GM21381 (cell line): ENCODE measurements around the gene ST3GAL5.

Source experiments
- ATAC-seq: cut with Tn5 transposase; IDR thresholded peaks from one replicate; pipeline ENCODE4 v1.9.1; 2021; ENCODE audit warnings: mild to moderate bottlenecking, moderate library complexity; ENCODE audit not compliant: unreplicated experiment

ST3GAL5 gene

DNA sequence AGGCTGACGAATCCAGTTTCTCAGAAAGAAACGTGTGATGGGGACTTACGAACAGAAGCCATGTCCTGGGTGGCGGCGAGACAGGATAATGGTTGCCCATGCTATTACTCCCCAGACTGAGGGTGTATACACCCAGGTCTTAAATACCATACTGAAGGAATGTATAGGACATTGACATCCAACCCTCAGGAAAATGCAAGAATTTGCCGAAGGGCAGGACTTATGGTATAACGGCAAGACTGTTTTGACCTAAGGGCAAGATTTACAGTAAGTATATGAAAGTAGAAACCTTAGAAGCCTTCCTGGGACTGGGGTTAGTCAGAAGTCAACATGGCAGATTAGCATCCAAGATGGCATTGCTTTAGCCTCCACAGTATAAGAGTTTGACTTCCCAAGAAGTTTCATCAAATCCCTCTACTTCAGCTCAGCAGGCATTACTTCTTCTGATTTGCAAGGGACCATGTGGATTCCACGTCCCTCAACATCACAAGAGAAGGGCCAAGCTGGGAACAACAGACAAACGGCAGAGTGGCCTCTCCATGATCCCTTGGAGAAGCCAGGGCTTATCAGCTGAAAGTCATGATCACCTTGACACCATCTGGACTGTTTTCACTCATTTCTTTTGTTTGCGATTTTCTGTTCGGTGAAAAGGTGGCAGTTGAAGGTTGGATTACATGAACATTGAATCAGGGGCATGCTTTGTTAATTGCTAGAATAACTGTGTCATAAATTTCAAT, 21.1 kb downstream of the ST3GAL5 start:
- ATAC-seq = no peak

DNA sequence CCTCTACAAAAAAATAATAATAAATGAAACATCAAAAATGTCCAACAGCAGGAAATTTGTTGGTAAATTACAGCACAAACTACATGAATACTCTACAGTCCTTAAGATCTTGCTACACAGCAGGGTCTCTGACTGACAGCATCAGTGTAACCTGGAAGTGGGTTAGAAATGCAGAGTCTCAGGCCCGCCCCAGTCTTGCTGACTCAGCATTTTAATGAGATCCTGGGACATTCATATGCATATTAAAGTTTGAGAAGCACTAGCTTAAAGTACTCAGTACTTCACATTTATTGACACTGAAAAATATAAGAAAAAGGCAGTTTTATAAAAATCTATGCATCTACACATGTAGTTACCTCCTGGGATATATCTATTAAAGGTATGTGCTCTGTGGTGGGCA, 21.7 kb downstream of the ST3GAL5 start:
- no peak for ATAC-seq

DNA sequence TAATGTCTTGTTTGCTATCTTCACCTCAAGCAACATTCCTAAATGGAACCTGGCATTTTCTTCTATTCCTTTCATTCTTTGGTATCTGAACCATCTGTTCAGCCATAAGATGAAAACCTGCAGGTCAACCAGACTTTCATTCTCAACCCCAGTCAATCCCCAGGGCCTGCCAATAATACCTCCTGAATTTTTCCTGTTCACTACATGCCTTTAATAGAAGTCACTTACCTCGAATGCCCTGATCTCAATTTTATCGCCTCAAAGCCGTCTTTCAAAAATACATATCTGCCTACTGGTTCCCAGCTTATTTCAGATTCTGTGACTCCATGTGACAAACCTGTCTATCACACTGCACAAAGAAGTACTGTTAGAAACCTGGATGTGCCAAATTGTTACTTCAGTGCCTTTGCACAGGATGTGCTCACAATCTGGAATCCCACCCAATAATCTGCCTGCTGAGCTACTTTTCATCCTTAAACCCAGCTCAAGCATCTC, 22.6 kb downstream of the ST3GAL5 start:
- ATAC-seq = no peak

GRCh38 chr2:85865539-85866164, 23.1 kb downstream of the ST3GAL5 start:
- ATAC-seq = no peak

GRCh38 chr2:85864654-85865053, 24.1 kb downstream of the ST3GAL5 start:
- no peak for ATAC-seq

DNA sequence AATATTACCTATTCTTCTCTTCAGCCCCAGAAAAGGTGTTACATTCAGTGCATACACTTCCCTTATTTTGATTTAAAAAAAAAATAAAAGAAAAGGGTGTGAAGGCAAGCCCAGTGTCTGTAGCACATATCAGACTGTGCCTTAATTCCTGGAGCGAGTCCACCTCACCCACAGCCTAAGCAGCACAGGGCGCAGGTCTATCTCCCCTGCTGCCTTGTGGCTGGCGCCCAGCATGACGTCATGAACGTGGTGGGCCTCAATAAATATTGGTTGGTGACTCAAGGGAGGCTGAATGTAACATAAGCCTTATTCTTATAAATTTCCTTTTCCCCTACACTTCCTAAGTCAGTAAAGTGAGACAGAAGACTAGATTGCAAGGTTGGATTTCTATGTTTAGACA, 26.4 kb downstream of the ST3GAL5 start:
- no peak for ATAC-seq

DNA sequence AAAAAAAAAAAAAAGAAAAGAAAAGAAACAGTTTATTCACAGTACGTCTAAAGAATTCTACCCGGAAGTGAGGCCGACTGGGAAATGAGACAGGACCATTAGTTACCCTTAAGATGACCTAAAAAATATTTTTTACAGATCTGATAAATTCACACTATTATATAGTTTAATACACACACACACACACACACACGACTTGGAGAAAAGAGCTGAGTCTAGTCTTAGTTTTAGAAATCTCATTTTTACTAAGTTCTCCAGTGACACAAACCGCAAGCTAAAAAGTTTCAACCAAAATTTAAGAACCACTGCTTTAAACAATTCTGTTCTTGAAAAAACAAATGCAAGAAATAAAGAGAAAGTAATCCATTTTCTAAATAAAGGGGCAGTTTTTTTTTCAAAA, 27.1 kb downstream of the ST3GAL5 start:
- ATAC-seq = no peak

- ATAC-seq = no peak
Observed at GRCh38 chr2:85861180-85861579, 27.6 kb downstream of the ST3GAL5 start.

DNA sequence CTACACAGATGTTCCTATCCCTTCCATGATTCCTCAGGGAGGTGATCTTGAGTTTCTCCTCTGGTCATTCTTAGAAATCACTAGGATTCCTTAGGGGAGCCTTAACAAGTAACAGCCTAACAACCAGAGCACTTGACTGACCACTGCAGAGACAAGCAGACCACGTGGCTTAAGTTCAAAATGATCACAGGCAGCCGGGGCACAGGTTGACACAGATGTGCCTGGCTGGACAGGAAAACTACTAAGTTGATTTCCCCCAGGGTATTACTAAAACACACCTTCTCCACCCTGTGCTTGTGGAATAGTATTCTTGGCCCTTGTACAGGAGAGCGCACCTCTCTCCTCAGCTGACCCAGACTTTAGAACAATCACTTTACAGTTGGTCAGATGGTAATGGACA, 29.9 kb downstream of the ST3GAL5 start:
- no peak for ATAC-seq

DNA sequence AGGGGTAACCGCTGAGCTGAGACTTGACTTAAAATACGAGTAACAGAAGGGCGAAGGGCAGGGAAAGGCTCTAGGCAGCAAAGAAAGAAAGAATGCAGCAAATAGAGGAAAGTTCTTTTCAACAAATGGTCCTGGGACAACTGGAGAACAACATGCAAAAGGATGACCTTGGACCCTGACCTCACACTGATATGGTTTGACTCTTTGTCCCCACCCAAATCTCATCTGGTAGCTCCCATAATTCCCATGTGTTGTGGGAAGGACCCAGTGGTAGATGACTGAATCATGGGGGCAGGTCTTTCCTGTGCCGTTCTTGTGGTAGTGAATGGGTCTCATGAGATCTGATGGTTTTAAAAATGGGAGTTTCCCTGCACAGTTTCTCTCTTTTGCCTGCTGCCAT, 33.9 kb downstream of the ST3GAL5 start:
- no peak for ATAC-seq

DNA sequence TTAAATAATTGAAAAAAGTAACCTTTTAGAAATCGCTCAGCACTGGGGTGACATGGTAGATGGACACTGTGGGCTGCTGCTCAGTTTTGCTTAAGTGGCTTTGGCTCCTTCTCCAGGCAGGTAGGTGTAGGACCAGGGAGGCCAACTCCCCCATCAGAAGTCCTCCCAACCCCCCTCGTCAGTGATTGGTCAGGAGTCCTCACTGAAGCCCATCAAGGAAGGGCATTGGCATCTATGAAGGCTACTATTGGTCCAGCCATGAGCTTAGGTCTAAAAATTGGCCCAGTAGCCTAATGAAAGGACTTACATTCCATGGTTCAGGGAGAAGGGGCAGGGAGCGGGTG, 34.7 kb downstream of the ST3GAL5 start:
- ATAC-seq = no peak

DNA sequence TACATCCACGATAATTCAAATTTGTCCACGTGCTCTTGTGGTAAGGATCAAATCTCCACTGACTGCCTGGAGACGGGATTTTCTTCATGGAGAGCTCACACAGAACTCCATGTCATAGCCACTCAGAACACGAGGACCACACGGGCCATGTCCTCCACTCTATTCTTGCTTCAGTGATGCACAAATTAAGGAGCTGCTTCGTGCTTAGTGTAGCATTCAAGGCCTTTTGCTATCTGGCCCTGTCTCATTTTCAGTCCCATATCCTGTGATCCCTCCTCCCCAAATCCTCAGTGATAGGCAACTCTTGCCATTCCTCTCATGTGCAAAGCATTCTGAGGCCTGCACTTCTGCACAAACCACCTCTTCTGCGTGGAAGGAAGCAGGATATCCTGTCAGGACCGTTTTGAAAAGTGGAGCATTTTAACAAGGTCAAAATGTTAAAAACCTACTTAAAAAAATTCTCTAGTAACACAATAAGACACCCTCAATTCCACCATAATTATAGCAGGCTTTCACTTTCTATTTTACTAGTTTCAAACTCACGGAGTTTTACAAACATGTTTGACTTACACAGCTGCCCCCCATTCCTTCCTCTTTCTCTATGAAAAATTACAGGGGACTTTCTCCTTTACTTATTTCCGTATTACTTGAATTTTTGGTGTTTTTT, 35.2 kb downstream of the ST3GAL5 start:
- ATAC-seq = peak; percentile 38

DNA sequence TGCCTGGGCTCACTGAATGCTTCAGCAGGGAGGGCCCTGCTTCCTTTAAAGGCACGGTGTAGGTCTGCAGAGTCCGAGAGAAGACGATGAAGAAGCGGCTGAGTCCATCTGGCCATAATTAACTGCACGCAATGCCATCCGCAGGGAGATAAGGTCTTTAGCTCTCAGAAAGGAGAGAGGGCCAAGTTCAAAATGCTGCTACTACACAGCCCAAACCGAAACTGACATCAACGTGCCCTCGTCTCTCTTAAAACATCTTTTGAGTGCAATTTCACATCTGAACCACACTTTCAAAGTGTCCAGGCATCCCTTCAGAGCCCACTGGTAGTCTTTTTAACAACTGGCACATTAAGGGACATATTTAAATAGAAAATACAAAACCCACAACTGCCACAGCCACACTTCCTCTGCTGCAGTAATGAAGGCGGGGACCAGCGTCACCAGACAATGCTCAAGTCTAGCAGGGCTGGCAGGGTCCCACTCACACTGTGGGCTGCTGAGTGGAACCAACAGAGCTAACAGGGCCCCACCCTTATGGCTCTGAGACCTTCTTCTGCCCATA, 35.8 kb downstream of the ST3GAL5 start:
- peak; percentile 80 for ATAC-seq

GRCh38 chr2:85852152-85852840, 36.5 kb downstream of the ST3GAL5 start:
- no peak for ATAC-seq

DNA sequence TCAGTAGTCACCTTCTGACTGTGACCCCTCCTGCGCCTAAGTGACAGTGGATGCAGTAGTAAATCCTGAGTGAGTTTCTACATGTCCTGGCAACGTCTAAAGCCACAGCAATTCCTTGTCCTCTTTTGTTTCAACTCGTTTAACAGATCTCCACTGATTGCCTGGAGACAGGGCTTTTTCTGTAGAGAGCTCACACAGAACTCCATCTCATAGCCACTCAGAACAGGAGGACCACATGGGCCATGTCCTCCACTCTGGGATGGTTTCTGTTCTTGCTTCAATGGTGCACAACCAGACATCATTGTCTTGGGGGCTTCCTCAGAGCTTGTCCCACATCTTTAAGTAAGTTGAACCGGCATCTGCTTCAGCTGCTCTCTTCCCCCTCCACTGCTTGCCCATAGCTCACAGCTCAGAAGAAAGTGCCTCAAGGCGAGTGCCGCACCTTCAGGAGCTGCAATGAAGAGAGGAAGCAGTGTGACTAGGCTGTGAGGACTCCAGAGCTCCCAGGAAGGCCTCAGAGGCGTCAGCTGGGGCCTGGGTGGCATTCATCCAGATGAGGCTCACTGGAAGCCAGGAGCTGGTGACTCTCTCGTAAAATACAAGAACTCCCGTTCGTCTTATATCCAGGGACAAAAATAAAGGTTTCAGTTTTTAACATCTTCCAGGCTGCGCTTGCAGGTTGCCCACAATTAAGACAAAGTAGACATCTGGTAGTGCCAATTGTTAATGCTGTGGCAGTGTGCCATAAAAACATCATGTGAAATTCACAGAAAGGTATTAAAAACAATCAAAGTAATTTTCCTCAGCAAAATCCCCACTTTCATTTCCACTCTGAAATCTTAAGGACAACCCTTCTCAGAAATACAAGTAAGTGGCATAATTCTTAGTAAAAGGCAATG, 37.3 kb downstream of the ST3GAL5 start:
- no peak for ATAC-seq

GRCh38 chr2:85850451-85850850, 38.3 kb downstream of the ST3GAL5 start:
- no peak for ATAC-seq

DNA sequence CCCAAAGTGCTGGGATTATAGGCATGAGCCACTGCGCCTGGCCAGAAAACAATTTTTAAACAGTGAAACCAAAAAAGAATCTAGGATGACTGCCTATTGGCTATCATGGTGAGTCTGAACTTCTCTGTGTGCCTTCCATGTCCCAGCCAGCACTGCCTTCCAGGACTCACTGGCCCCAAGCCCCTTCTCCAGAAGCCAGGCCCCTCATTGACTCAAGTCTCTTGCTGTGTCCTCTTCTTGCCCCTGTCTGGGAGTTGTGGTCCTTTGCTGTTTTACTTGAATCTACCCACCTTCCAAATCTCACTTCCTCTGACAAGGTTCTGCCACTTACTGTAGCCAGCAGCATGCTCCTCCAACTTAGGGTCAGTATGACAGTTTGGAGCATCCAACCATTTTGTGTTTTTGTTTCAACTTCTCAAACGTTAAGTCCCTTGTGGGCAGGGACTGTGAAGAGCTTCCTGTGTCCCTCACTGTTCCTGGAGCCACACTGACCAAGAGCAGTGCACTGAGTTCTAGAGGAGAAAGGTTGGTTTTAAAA, 41.7 kb downstream of the ST3GAL5 start:
- no peak for ATAC-seq

DNA sequence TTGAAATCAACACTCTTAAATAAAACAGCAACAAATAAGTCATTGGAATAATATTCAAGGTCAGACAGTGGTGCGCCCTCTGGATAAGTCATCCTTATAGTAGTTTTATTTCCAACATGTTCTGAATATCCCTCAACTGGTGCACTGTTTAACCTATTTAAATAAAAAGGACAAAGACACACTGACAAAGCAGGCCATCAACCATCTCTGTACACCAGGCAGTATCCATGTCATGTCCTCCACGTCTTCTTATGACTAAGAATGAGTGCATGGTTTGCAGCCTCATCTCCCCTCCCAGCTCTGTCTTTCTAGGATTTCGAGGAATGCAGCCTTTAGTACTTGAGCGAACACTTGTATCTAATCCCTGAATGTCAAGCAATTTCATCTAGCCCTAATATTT, 42.4 kb downstream of the ST3GAL5 start:
- ATAC-seq = no peak

DNA sequence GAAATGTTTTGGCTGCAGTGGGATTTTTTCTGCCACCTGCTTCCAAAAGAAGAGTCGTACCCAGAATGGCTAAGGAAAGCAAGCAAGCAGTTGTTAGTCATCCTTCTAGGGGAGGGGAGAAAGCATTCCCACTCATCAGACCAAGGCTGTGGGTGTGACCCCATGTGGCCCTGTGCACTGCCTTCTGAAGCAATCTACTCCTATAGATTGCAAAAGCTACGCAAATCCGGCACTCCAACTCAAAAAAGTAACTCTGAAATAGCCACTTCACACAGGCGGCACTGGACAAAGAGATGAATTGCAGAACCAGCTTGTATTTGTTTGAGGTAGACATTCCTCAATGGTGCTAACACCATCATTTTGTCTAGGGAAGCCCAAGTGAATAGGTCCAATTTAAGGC, 44.3 kb downstream of the ST3GAL5 start:
- no peak for ATAC-seq

GRCh38 chr2:85843543-85843942, 45.2 kb downstream of the ST3GAL5 start:
- ATAC-seq = no peak
